HUES6 (cell line): ENCODE measurements around the gene WWOX.

ENCODE experiments used
- H3K27ac ChIP-seq: 2 replicates; pipeline ENCODE4 v1.7.0; 2013; ENCODE audit warnings: low read depth, mild to moderate bottlenecking, low read length, inconsistent platforms
- H3K27me3 ChIP-seq: 2 replicates; pipeline ENCODE4 v1.6.1; 2013; ENCODE audit warnings: low read length; ENCODE audit not compliant: control insufficient read depth, insufficient read depth
- H3K36me3 ChIP-seq: 2 replicates; pipeline ENCODE4 v1.6.1; 2013; ENCODE audit warnings: low read length; ENCODE audit not compliant: control insufficient read depth, insufficient read depth
- H3K4me1 ChIP-seq: 2 replicates; pipeline ENCODE4 v1.6.1; 2013; ENCODE audit warnings: low read length; ENCODE audit not compliant: control insufficient read depth, insufficient read depth
- H3K4me3 ChIP-seq: 2 replicates; pipeline ENCODE4 v1.5.1; 2013; ENCODE audit warnings: low read depth, low read length
- H3K9ac ChIP-seq: one replicate; pipeline ENCODE4 v1.6.1; 2013; ENCODE audit warnings: mild to moderate bottlenecking, low read length
- H3K9me3 ChIP-seq: 2 replicates; pipeline ENCODE4 v1.6.1; 2013; ENCODE audit warnings: low read depth, low read length; ENCODE audit not compliant: control insufficient read depth, insufficient read depth

Gene WWOX

DNA sequence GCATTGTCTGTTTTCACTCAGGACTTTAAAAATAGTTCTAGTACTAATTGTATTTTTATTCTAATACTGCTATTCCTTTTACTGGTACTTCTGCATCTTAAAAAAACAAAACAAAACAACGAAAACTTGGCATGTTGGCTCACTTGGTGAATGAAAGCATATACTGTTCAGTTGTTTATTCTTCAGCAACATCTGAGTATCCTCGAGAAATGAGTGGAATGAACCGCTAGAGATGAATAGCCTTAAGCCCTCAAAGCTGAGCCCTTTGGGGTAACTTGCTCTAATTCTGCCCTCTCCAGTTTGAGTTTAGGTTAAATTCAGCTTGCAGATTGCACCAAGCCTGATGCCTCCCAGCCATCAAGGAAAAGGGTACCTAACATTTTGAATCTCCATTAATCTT is 126.5 kb downstream of the WWOX start:
- H3K4me1 ChIP-seq: no peaks in the 10 kb centered on the region
- no peak overlapping the region for H3K4me3 ChIP-seq
- no peak overlapping the region for H3K27ac ChIP-seq
- H3K27me3 ChIP-seq: no peaks in the 10 kb centered on the region
- no peaks in the 10 kb centered on the region for H3K36me3 ChIP-seq
- H3K9ac ChIP-seq: no peak overlapping the region
- H3K9me3 ChIP-seq: no peaks in the 10 kb centered on the region

GRCh38 chr16:78227855-78228254 is 128.4 kb downstream of the WWOX start:
- H3K9ac ChIP-seq: no peak overlapping the region
- no peaks in the 10 kb centered on the region for H3K36me3 ChIP-seq
- H3K4me3 ChIP-seq: no peak overlapping the region

DNA sequence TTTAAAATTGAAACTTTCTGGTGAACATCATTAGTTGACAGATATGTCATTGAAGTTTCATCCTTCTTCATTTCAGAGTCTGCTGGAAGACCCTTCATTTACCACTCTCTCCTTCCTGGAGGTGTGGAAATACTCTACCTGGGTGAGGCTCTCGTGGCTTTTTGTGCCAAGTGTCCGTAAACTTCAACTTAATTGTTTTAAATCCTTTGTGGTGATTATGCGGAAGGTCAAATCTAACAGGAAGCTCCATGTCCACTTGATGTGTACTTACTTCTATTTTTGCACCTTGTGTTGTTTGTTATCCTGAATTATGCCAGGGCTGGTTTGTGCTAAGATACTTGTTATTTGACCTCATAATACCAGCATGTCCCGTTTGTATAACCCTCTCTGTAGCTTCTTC is 129.2 kb downstream of the WWOX start:
- Histone ChIP-seq H3K36me3 (no peaks in the 10 kb centered on the region), H3K27me3 (no peaks in the 10 kb centered on the region), H3K4me3 (no peak overlapping the region), H3K27ac (no peak overlapping the region), H3K9ac (no peak overlapping the region), H3K9me3 (no peaks in the 10 kb centered on the region), H3K4me1 (no peaks in the 10 kb centered on the region)

More at GRCh38 chr16:78227855-78228254, 128.4 kb downstream of the WWOX start:
- Histone ChIP-seq H3K9me3 (no peaks in the 10 kb centered on the region), H3K27me3 (no peaks in the 10 kb centered on the region), H3K27ac (no peak overlapping the region), H3K4me1 (no peaks in the 10 kb centered on the region)

DNA sequence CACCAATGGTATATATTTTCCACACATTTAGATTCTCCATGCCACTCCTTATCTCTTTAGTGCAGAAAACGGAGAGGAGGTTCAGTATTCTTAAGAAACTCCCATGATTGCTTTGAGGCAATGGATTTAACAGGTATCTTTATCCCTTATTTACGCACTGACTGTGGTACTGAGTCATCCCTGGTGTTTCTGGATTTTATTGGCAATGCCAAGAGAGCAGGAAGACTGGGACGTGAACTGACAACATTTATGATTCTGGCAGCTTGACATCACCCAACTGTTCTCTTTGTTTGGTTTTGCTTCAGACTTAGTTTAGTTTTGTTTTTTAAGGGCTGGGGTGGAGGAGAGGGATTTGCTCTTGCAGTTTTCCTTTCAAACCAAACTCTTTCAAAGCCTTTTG is 131.4 kb downstream of the WWOX start:
- Histone ChIP-seq H3K9me3 (no peaks in the 10 kb centered on the region), H3K4me3 (no peak overlapping the region), H3K27ac (no peak overlapping the region), H3K4me1 (no peaks in the 10 kb centered on the region), H3K36me3 (no peaks in the 10 kb centered on the region), H3K9ac (no peak overlapping the region), H3K27me3 (no peaks in the 10 kb centered on the region)

- no peak overlapping the region for H3K9ac ChIP-seq
- no peaks in the 10 kb centered on the region for H3K27me3 ChIP-seq
- no peaks in the 10 kb centered on the region for H3K36me3 ChIP-seq
- H3K27ac ChIP-seq: no peak overlapping the region
- H3K4me1 ChIP-seq: peaks cover 2% of the 10 kb centered on the region; the same call in 1 of the 2 replicates
- no peak overlapping the region for H3K4me3 ChIP-seq
- H3K9me3 ChIP-seq: no peaks in the 10 kb centered on the region
These were observed 135.8 kb downstream of the WWOX start for GRCh38 chr16:78235168-78235800.

DNA sequence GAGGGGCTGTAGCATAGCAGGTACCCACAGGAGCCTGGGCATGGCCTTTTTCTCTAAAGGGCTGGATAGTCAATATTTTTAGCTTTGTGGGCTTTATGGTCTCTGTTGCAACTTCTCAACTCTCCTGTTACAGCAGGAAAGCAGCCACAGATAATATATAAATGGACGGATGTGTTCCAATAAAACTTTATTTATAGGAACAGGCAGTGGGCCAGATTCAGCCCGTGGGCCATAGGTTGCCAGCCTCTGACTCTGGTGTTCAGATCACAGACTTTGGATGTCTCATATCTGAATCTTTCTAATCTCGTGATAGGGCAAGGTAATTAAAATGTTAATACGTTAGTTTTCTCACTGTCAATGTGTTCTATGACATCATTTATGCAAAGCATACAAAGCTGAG is 136.4 kb downstream of the WWOX start:
- peaks cover 7% of the 10 kb centered on the region; the same call in 1 of the 2 replicates for H3K4me1 ChIP-seq
- H3K9me3 ChIP-seq: no peaks in the 10 kb centered on the region
- H3K27me3 ChIP-seq: no peaks in the 10 kb centered on the region
- no peak overlapping the region for H3K9ac ChIP-seq
- no peak overlapping the region for H3K4me3 ChIP-seq
- H3K36me3 ChIP-seq: no peaks in the 10 kb centered on the region
- H3K27ac ChIP-seq: no peak overlapping the region

DNA sequence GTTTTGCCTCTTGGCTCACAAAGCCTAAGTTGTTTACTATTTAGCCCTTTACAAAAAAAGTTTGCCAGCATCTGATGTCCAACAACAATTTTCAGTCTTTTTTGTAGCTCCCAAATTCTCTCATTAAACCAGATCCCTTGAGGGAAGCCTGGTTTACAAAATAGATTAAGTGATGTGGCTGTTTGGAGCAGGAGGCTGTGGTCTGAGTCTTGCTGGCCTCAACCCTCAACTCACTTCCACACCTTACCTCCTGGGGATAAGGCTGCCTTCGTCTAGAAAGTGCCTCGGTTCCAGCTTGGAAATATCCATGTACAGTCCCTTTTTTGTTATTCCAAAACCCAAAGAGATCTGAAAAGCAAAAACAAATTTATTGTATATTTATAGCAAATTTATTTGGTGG is 138.4 kb downstream of the WWOX start:
- Histone ChIP-seq H3K9ac (no peak overlapping the region), H3K27me3 (no peaks in the 10 kb centered on the region), H3K27ac (no peak overlapping the region), H3K9me3 (no peaks in the 10 kb centered on the region), H3K4me1 (peaks cover 8% of the 10 kb centered on the region; the same call in 1 of the 2 replicates), H3K36me3 (no peaks in the 10 kb centered on the region), H3K4me3 (no peak overlapping the region)

- Histone ChIP-seq H3K27me3 (no peaks in the 10 kb centered on the region), H3K27ac (no peak overlapping the region), H3K9ac (no peak overlapping the region), H3K4me3 (no peak overlapping the region), H3K9me3 (no peaks in the 10 kb centered on the region), H3K36me3 (no peaks in the 10 kb centered on the region), H3K4me1 (peaks cover 8% of the 10 kb centered on the region; the same call in 1 of the 2 replicates)
These were observed 141.2 kb downstream of the WWOX start for GRCh38 chr16:78240459-78241222.

- H3K9me3 ChIP-seq: no peaks in the 10 kb centered on the region
- H3K4me3 ChIP-seq: no peak overlapping the region
- H3K4me1 ChIP-seq: peaks cover 8% of the 10 kb centered on the region; the same call in 1 of the 2 replicates
- no peak overlapping the region for H3K27ac ChIP-seq
- H3K27me3 ChIP-seq: no peaks in the 10 kb centered on the region
- no peaks in the 10 kb centered on the region for H3K36me3 ChIP-seq
- H3K9ac ChIP-seq: no peak overlapping the region
These were observed 142.8 kb downstream of the WWOX start for GRCh38 chr16:78242239-78242630.

GRCh38 chr16:78244131-78244895 is 144.9 kb downstream of the WWOX start:
- H3K4me1 ChIP-seq: peaks cover 8% of the 10 kb centered on the region; the same call in 1 of the 2 replicates
- no peaks in the 10 kb centered on the region for H3K27me3 ChIP-seq
- no peak overlapping the region for H3K4me3 ChIP-seq
- H3K27ac ChIP-seq: no peak overlapping the region
- H3K36me3 ChIP-seq: no peaks in the 10 kb centered on the region
- H3K9me3 ChIP-seq: no peaks in the 10 kb centered on the region
- no peak overlapping the region for H3K9ac ChIP-seq

GRCh38 chr16:78246559-78246958 is 147.1 kb downstream of the WWOX start:
- H3K36me3 ChIP-seq: no peaks in the 10 kb centered on the region
- H3K27me3 ChIP-seq: no peaks in the 10 kb centered on the region
- no peak overlapping the region for H3K27ac ChIP-seq
- no peaks in the 10 kb centered on the region; the same call in 1 of the 2 replicates for H3K4me1 ChIP-seq
- H3K9ac ChIP-seq: no peak overlapping the region
- no peaks in the 10 kb centered on the region for H3K9me3 ChIP-seq
- no peak overlapping the region for H3K4me3 ChIP-seq
